Measurements from ENCODE around the gene PMM2.

Gene PMM2

GRCh38 chr16:8888951-8889892 is 91.6 kb downstream of the PMM2 start:
- CTCF ChIA-PET, result interaction anchor here (0.8 kb wide), 1 partner anchor 119 kb away, joined by 3 read pairs; no protein-coding TSS in a partner anchor
- no peak for TF ChIP-seq LEF1 (IDR thresholded peaks at IDR 0.05; ENCODE audit: borderline replicate concordance)
- no peak for TF ChIP-seq TARDBP (IDR thresholded peaks at IDR 0.05)
- no peak for TF ChIP-seq HDGF (IDR thresholded peaks at IDR 0.05; ENCODE audit: borderline replicate concordance)
- no peak for TF ChIP-seq ZNF384 (IDR thresholded peaks at IDR 0.05)
- TF ChIP-seq ELF4 (IDR thresholded peaks at IDR 0.05), result no peak
- no peak for TF ChIP-seq L3MBTL2 (conservative IDR thresholded peaks at IDR 0.05)
- TF ChIP-seq BHLHE40 (IDR thresholded peaks at IDR 0.05; ENCODE audit: borderline replicate concordance), result no peak
- no peak for TF ChIP-seq CTBP1 (IDR thresholded peaks at IDR 0.05; ENCODE audit: borderline replicate concordance)
- TF ChIP-seq SP1 (IDR thresholded peaks at IDR 0.05), result no peak
- no peak for TF ChIP-seq NFRKB (IDR thresholded peaks at IDR 0.05)

GRCh38 chr16:8889893-8890548 is 92.4 kb downstream of the PMM2 start:
- ChIA-PET POLR2A (interaction anchor here (1.2 kb wide), 1 partner anchor 272 kb away, joined by 3 read pairs; no protein-coding TSS in a partner anchor), CTCF (interaction anchor here (0.8 kb wide), 1 partner anchor 118 kb away, joined by 3 read pairs; no protein-coding TSS in a partner anchor)
- DNase-seq (ENCODE audit: extremely low spot score), result no peak
- TF ChIP-seq FOXK2 (IDR thresholded peaks at IDR 0.05) (no peak), ELF4 (IDR thresholded peaks at IDR 0.05) (no peak), SP1 (IDR thresholded peaks at IDR 0.05) (no peak), LEF1 (IDR thresholded peaks at IDR 0.05; ENCODE audit: borderline replicate concordance) (no peak), L3MBTL2 (conservative IDR thresholded peaks at IDR 0.05) (no peak), FOXM1 (IDR thresholded peaks at IDR 0.05; ENCODE audit: borderline replicate concordance) (no peak), BHLHE40 (IDR thresholded peaks at IDR 0.05; ENCODE audit: borderline replicate concordance) (no peak), NFRKB (IDR thresholded peaks at IDR 0.05) (no peak), FOXA1 (IDR thresholded peaks at IDR 0.05) (no peak), ARNT (IDR thresholded peaks at IDR 0.05) (no peak), SUZ12 (IDR thresholded peaks at IDR 0.05) (no peak), HDGF (IDR thresholded peaks at IDR 0.05; ENCODE audit: borderline replicate concordance) (no peak), ZNF384 (IDR thresholded peaks at IDR 0.05) (no peak), PKNOX1 (IDR thresholded peaks at IDR 0.05) (no peak), TARDBP (IDR thresholded peaks at IDR 0.05) (no peak), CTBP1 (IDR thresholded peaks at IDR 0.05; ENCODE audit: borderline replicate concordance) (no peak)

More at GRCh38 chr16:8888951-8889892, 91.6 kb downstream of the PMM2 start:
- POLR2A ChIA-PET, result interaction anchor here (1.2 kb wide), 1 partner anchor 271 kb away, joined by 3 read pairs; no protein-coding TSS in a partner anchor
- no peak for DNase-seq (ENCODE audit: extremely low spot score)

- POLR2A ChIA-PET, result no interaction called here
- DNase-seq (ENCODE audit: extremely low spot score), result no peak
- no peak for TF ChIP-seq BHLHE40 (IDR thresholded peaks at IDR 0.05; ENCODE audit: borderline replicate concordance)
- TF ChIP-seq CTBP1 (IDR thresholded peaks at IDR 0.05; ENCODE audit: borderline replicate concordance), result no peak
- TF ChIP-seq ZNF384 (IDR thresholded peaks at IDR 0.05), result no peak
- TF ChIP-seq FOXM1 (IDR thresholded peaks at IDR 0.05; ENCODE audit: borderline replicate concordance), result no peak
- CTCF ChIA-PET, result no interaction called here
Measured at GRCh38 chr16:8890549-8890921, 92.9 kb downstream of the PMM2 start.

GRCh38 chr16:8892101-8892575 is 94.5 kb downstream of the PMM2 start:
- ChIA-PET POLR2A (no interaction called here), CTCF (no interaction called here)
- no peak for DNase-seq (ENCODE audit: extremely low spot score)
- TF ChIP-seq ELF4 (IDR thresholded peaks at IDR 0.05) (no peak), BHLHE40 (IDR thresholded peaks at IDR 0.05; ENCODE audit: borderline replicate concordance) (no peak), FOXM1 (IDR thresholded peaks at IDR 0.05; ENCODE audit: borderline replicate concordance) (no peak), ZNF384 (IDR thresholded peaks at IDR 0.05) (no peak), FOXK2 (IDR thresholded peaks at IDR 0.05) (no peak), L3MBTL2 (conservative IDR thresholded peaks at IDR 0.05) (no peak), CTBP1 (IDR thresholded peaks at IDR 0.05; ENCODE audit: borderline replicate concordance) (no peak), LEF1 (IDR thresholded peaks at IDR 0.05; ENCODE audit: borderline replicate concordance) (no peak), ARNT (IDR thresholded peaks at IDR 0.05) (no peak), HDGF (IDR thresholded peaks at IDR 0.05; ENCODE audit: borderline replicate concordance) (no peak), SP1 (IDR thresholded peaks at IDR 0.05) (no peak), TARDBP (IDR thresholded peaks at IDR 0.05) (no peak), FOXA1 (IDR thresholded peaks at IDR 0.05) (no peak)

- ChIA-PET POLR2A (no interaction called here), CTCF (no interaction called here)
Measured at GRCh38 chr16:8893426-8893825, 95.8 kb downstream of the PMM2 start.

More at GRCh38 chr16:8893426-8893825, 95.8 kb downstream of the PMM2 start:
- TF ChIP-seq ARNT (IDR thresholded peaks at IDR 0.05) (no peak), HDGF (IDR thresholded peaks at IDR 0.05; ENCODE audit: borderline replicate concordance) (no peak), PKNOX1 (IDR thresholded peaks at IDR 0.05) (no peak), FOXM1 (IDR thresholded peaks at IDR 0.05; ENCODE audit: borderline replicate concordance) (no peak), ELF4 (IDR thresholded peaks at IDR 0.05) (no peak), FOXK2 (IDR thresholded peaks at IDR 0.05) (no peak), ZNF384 (IDR thresholded peaks at IDR 0.05) (no peak), LEF1 (IDR thresholded peaks at IDR 0.05; ENCODE audit: borderline replicate concordance) (no peak), TARDBP (IDR thresholded peaks at IDR 0.05) (no peak), SUZ12 (IDR thresholded peaks at IDR 0.05) (no peak), BHLHE40 (IDR thresholded peaks at IDR 0.05; ENCODE audit: borderline replicate concordance) (no peak), NFRKB (IDR thresholded peaks at IDR 0.05) (no peak), L3MBTL2 (conservative IDR thresholded peaks at IDR 0.05) (no peak)
- no peak for DNase-seq (ENCODE audit: extremely low spot score)
